Retinal pigment epithelial cell (primary cell): ENCODE data around the gene IFT74.

Source experiments
- DNase-seq: peaks from one replicate; pipeline ENCODE4 v3.0.0-alpha.2; 2010; ENCODE audit warnings: low read depth
- H3K4me3 ChIP-seq: 2 replicates; pipeline ENCODE4 v1.5.1; 2011; ENCODE audit warnings: mild to moderate bottlenecking, low read length, control low read depth, moderate library complexity
- CTCF ChIP-seq: conservative IDR thresholded peaks from 2 replicates; pipeline ENCODE4 v1.5.1; 2011; ENCODE audit warnings: low read depth, low read length, control low read depth, inconsistent platforms

IFT74 gene

DNA sequence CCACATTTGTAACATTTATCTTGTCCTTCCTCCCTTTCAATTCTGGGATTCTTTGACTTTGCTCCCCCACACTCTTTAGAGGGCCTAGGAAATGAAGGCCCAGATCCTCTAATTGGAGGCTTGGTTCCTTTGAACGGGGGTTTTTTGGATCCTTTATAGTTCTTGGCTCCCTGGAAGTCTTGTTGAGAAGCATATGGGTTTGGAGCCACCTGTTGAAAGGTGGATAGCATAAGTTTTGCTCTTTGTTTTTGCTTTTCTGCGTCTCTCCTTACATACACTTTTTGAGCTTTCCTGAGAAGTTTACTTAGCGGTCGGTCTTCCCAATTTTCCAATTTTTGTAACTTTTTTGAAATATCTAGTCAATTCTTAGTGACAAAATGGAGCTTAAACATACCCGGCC lies 17.8 kb downstream of the IFT74 start:
- no peak for TF ChIP-seq CTCF
- no peak for DNase-seq
- no peak overlapping the region for H3K4me3 ChIP-seq

DNA sequence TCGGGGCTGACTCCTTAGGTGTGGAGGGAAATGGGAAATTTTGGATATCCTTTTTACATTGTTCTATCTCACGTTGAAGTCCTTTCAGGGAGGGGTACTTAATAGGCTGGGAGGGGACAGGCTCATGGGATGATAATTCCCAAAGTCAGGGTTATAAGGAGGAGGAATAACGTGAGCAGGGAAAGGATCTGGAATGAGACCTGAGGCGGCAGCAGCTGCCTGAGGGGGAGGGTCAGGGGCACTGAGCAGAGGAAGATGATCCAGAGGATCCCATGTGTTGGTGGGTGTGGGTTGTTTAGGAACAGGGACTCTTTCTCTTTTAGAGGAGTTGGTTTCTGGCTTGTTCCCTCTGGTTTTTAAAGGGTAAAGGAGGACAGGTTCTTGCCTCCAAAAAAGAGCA lies 18.7 kb downstream of the IFT74 start:
- no peak for TF ChIP-seq CTCF
- DNase-seq, result no peak
- H3K4me3 ChIP-seq, result no peak overlapping the region

GRCh38 chr9:26975728-26976707 lies 19.8 kb downstream of the IFT74 start:
- DNase-seq, result no peak
- peak; percentile 46 for TF ChIP-seq CTCF
- no peak overlapping the region for H3K4me3 ChIP-seq

- TF ChIP-seq CTCF, result no peak
- H3K4me3 ChIP-seq, result no peak overlapping the region
- DNase-seq, result no peak
Measured at GRCh38 chr9:26983340-26983739, 27.1 kb downstream of the IFT74 start.

DNA sequence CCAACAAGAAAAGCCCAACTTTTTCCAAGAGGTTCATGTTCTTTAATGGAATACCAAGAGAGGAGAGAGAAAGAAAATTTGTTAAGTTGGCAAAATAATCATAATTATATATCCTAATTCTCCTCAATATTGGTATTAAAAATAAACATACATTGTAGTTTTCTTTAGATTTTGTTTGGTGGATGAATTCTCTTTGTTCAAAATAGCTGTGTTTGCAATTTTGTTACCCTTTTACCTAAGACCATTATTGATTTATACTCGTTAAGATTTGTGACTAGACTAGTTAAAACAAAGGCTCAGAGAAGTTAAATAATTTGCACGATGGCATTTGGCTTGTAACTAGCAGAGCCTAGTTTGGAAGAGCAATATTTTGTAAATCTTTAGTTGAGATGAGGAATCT lies 39.6 kb downstream of the IFT74 start:
- TF ChIP-seq CTCF, result no peak
- no peak overlapping the region for H3K4me3 ChIP-seq
- DNase-seq, result no peak

GRCh38 chr9:27003426-27004077 lies 47.3 kb downstream of the IFT74 start:
- no peak for TF ChIP-seq CTCF
- DNase-seq, result no peak
- H3K4me3 ChIP-seq, result no peak overlapping the region
